Cardiac muscle cell (in vitro differentiated cells and primary cell): ENCODE data around the gene RALGAPA1. TPM values are rescaled to one million over a fixed set of nuclear protein-coding genes. Genes with fewer than 3 reads are reported as not detected.

Source experiments
- DNase-seq, 2 donors: peaks; one replicate each; pipeline versions ENCODE4 v3.0.0 to v3.0.0-alpha.2; 2010 to 2017; ENCODE audit warnings: low read depth in 1 of 2, low spot score in 1 of 2
- H3K27ac ChIP-seq: fragments of 200-600 bp; sonication (generic); 2 replicates; pipeline ENCODE4 v1.5.1; 2016
- H3K27me3 ChIP-seq: fragments of 200-600 bp; sonication (generic); 2 replicates; pipeline ENCODE4 v1.6.0; 2016; ENCODE audit warnings: control low read depth
- H3K36me3 ChIP-seq: fragments of 200-600 bp; sonication (generic); 2 replicates; pipeline ENCODE4 v1.5.1; 2016; ENCODE audit warnings: control low read depth
- H3K4me1 ChIP-seq: fragments of 200-600 bp; sonication (generic); 2 replicates; pipeline ENCODE4 v1.8.1; 2017; ENCODE audit warnings: low read depth, mild to moderate bottlenecking, mixed run types
- H3K4me3 ChIP-seq: fragments of 200-600 bp; sonication (generic); 2 replicates; pipeline ENCODE4 v1.5.1; 2016; ENCODE audit warnings: mild to moderate bottlenecking
- H3K9me3 ChIP-seq: fragments of 200-600 bp; sonication (generic); 2 replicates; pipeline ENCODE4 v1.5.1; 2017; ENCODE audit warnings: low read depth, mild to moderate bottlenecking, control low read depth
- polyA plus RNA-seq: library from polyadenylated mRNA; unstranded; fragments of >200 nt; fragmentation: Nextera tagmentation; extraction: Ambion mirVana; gene quantifications from 2 replicates; pipeline ENCODE4 v1.2.1, GENCODE V29; 2016
- total RNA-seq: library from RNA; depleted of rRNA; stranded (reverse); fragments of >200 nt; gene quantifications from 2 replicates; pipeline ENCODE4 v1.2.3, GENCODE V29; 2016
- TF ChIP-seq, protein P1 (sequence below): IDR thresholded peaks from 2 replicates; pipeline ENCODE4 v1.5.1; 2012; ENCODE audit warnings: low read depth, mild to moderate bottlenecking, low read length

RALGAPA1 gene
- total and polyA plus RNA-seq, 2 experiments from 2014 or later = 28.1 to 31.5 TPM

GRCh38 chr14:35806006-35806907 is 2.8 kb downstream of the RALGAPA1 start:
- Histone ChIP-seq H3K36me3 (no peaks in the 10 kb centered on the region), H3K27ac (no peak overlapping the region), H3K4me1 (peaks cover 14% of the 10 kb centered on the region), H3K4me3 (peak overlapping the region; percentile 1), H3K9me3 (no peaks in the 10 kb centered on the region), H3K27me3 (no peaks in the 10 kb centered on the region)
- TF ChIP-seq, protein P1, sequence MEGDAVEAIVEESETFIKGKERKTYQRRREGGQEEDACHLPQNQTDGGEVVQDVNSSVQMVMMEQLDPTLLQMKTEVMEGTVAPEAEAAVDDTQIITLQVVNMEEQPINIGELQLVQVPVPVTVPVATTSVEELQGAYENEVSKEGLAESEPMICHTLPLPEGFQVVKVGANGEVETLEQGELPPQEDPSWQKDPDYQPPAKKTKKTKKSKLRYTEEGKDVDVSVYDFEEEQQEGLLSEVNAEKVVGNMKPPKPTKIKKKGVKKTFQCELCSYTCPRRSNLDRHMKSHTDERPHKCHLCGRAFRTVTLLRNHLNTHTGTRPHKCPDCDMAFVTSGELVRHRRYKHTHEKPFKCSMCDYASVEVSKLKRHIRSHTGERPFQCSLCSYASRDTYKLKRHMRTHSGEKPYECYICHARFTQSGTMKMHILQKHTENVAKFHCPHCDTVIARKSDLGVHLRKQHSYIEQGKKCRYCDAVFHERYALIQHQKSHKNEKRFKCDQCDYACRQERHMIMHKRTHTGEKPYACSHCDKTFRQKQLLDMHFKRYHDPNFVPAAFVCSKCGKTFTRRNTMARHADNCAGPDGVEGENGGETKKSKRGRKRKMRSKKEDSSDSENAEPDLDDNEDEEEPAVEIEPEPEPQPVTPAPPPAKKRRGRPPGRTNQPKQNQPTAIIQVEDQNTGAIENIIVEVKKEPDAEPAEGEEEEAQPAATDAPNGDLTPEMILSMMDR = no peak
- no peak for DNase-seq

DNA sequence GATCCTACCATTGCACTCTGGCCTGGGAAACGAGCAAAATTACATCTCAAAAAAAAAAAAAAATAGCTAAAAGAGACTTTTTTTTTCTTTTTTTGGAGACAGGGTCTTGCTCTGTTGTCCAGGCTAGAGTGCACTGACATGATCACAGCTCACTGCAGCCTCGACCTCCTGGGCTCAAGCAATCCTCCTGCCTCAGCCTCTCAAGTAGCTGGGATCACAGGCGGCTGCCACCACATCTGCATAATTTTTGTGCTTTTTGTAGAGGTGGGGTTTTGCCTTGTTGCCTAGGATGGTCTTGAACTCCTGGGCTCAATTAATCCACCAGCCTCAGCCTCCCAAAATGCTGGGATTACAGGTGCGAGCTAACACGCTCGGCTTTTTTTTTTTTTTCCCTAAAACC is 11.3 kb downstream of the RALGAPA1 start:
- DNase-seq = no peak
- no peaks in the 10 kb centered on the region for H3K4me1 ChIP-seq
- no peak overlapping the region for H3K27ac ChIP-seq
- no peak overlapping the region for H3K4me3 ChIP-seq
- no peaks in the 10 kb centered on the region for H3K9me3 ChIP-seq
- TF ChIP-seq, protein P1 = no peak
- H3K36me3 ChIP-seq = no peaks in the 10 kb centered on the region
- H3K27me3 ChIP-seq = no peaks in the 10 kb centered on the region

DNA sequence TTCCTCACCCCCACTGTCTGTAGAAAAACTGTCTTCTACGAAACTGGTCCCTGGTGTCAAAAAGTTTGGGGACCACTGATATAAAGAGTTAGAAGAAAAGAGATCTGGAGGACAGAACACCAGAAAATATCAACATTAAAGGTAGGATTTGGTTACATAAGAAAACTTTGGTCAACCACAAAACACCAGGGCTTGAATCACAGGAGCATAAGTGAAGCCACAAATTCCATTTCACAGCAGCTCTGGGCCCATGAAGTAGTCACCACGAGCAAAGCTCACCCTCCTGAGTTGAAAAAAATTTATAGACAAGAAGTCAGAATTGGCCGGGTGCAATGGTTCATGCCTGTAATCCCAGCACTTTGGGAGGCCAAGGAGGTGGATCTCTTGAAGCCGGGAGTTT is 19.4 kb downstream of the RALGAPA1 start:
- Histone ChIP-seq H3K4me1 (no peaks in the 10 kb centered on the region), H3K27ac (no peak overlapping the region), H3K9me3 (no peaks in the 10 kb centered on the region), H3K36me3 (no peaks in the 10 kb centered on the region), H3K27me3 (no peaks in the 10 kb centered on the region), H3K4me3 (no peak overlapping the region)
- TF ChIP-seq, protein P1 = no peak
- no peak for DNase-seq

DNA sequence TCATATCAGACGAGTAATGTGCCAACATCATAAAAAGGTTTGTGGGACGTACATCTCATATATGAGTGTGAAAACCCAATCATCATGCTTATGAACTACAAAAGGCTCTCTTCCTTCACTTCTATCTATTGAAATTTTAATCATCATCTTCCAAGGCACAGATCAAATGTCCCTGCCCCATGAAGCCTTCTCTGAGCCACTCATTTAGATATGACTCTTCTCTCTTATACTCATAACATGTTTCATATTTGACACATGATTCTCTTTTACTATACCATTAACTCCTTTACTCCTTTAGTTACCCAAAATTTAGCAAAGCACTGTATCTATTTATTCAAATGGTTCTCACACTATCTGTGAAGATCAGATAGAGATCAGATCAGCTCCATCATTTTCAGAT is 22.2 kb downstream of the RALGAPA1 start:
- Histone ChIP-seq H3K36me3 (no peaks in the 10 kb centered on the region), H3K4me1 (no peaks in the 10 kb centered on the region), H3K27ac (no peak overlapping the region), H3K4me3 (no peak overlapping the region), H3K9me3 (no peaks in the 10 kb centered on the region), H3K27me3 (no peaks in the 10 kb centered on the region)
- no peak for DNase-seq
- TF ChIP-seq, protein P1 = no peak

DNA sequence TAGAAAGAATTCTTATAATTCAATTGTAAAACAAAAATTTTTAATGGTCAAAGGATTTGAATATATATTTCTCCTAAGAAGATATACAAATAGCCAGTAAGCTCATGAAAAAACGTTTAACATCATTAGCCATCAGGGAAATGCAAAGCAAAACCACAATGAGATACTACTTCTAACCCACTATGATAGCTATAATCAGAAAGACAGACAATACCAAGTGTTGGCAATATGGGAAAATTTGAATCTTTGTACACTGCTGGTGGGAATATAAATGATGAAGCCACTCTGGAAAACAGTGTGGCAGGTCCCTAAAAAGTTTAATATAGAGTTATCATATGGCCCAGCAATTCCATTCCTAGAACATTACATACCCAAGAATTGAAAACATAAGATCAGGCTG is 25.4 kb downstream of the RALGAPA1 start:
- TF ChIP-seq, protein P1 = no peak
- H3K4me3 ChIP-seq = no peak overlapping the region
- no peak for DNase-seq
- no peaks in the 10 kb centered on the region for H3K9me3 ChIP-seq
- no peak overlapping the region for H3K27ac ChIP-seq
- no peaks in the 10 kb centered on the region for H3K36me3 ChIP-seq
- H3K4me1 ChIP-seq = no peaks in the 10 kb centered on the region
- H3K27me3 ChIP-seq = no peaks in the 10 kb centered on the region
